IPS-15b (cell line): ENCODE results near the gene DNAJB8.

Experiments used
- H3K27me3 ChIP-seq: one replicate; pipeline ENCODE4 v1.6.1; 2013; ENCODE audit warnings: low read length; ENCODE audit not compliant: control insufficient read depth, insufficient read depth
- H3K36me3 ChIP-seq: one replicate; pipeline ENCODE4 v1.6.1; 2013; ENCODE audit warnings: low read length; ENCODE audit not compliant: control insufficient read depth, insufficient read depth
- H3K4me1 ChIP-seq: one replicate; pipeline ENCODE4 v1.6.1; 2013; ENCODE audit warnings: mild to moderate bottlenecking, low read length; ENCODE audit not compliant: control insufficient read depth, insufficient read depth
- H3K4me3 ChIP-seq: one replicate; pipeline ENCODE4 v1.5.1; 2013; ENCODE audit warnings: low read depth, low read length
- H3K9ac ChIP-seq: one replicate; pipeline ENCODE4 v1.6.1; 2013; ENCODE audit warnings: low read depth, mild to moderate bottlenecking, low read length
- H3K9me3 ChIP-seq: one replicate; pipeline ENCODE4 v1.6.1; 2013; ENCODE audit warnings: mild to moderate bottlenecking, low read length; ENCODE audit not compliant: control insufficient read depth, insufficient read depth

The DNAJB8 gene

GRCh38 chr3:128486681-128487537 lies 20.2 kb upstream of the DNAJB8 start:
- Histone ChIP-seq H3K9me3 (no peaks in the 10 kb centered on the region), H3K4me1 (peaks cover 22% of the 10 kb centered on the region), H3K36me3 (no peaks in the 10 kb centered on the region), H3K27me3 (peaks cover 96% of the 10 kb centered on the region), H3K9ac (no peak overlapping the region), H3K4me3 (peak overlapping the region; percentile 43)

DNA sequence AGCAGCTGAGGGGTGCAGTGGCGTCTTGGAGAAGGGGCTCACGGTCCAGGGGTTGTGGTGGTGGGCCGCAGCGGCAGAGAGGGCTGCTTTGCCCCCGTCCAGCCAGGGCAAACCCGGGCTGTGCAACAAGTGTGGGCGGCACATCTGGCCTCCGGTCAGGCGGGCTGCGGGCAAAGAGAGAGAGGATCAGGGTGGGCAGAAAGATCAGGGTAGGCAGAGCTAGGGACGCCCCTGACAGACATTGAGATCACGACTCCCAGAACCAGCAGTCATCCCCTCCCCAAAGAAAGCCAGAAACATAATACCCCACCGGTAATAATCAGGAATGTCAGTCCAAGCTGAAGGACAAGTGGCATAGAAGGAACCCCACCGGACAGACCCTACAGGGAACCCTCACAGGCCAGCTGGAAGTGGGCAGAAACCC lies 19.5 kb upstream of the DNAJB8 start:
- Histone ChIP-seq H3K9ac (no peak overlapping the region), H3K27me3 (peaks cover 96% of the 10 kb centered on the region), H3K4me1 (peaks cover 20% of the 10 kb centered on the region), H3K36me3 (no peaks in the 10 kb centered on the region), H3K9me3 (no peaks in the 10 kb centered on the region), H3K4me3 (peak overlapping the region; percentile 43)

- peak overlapping the region; percentile 43 for H3K4me3 ChIP-seq
- H3K36me3 ChIP-seq, result no peaks in the 10 kb centered on the region
- no peak overlapping the region for H3K9ac ChIP-seq
- H3K4me1 ChIP-seq, result peaks cover 18% of the 10 kb centered on the region
- H3K9me3 ChIP-seq, result no peaks in the 10 kb centered on the region
- H3K27me3 ChIP-seq, result peaks cover 96% of the 10 kb centered on the region
Observed at GRCh38 chr3:128485282-128486204, 18.9 kb upstream of the DNAJB8 start.

GRCh38 chr3:128484404-128485281 lies 18.0 kb upstream of the DNAJB8 start:
- H3K4me3 ChIP-seq, result peak overlapping the region; percentile 43
- H3K9ac ChIP-seq, result no peak overlapping the region
- H3K36me3 ChIP-seq, result no peaks in the 10 kb centered on the region
- H3K9me3 ChIP-seq, result no peaks in the 10 kb centered on the region
- peaks cover 96% of the 10 kb centered on the region for H3K27me3 ChIP-seq
- H3K4me1 ChIP-seq, result peaks cover 16% of the 10 kb centered on the region

GRCh38 chr3:128483657-128484403 lies 17.1 kb upstream of the DNAJB8 start:
- Histone ChIP-seq H3K9me3 (no peaks in the 10 kb centered on the region), H3K4me3 (peak overlapping the region; percentile 39), H3K4me1 (peaks cover 16% of the 10 kb centered on the region), H3K27me3 (peaks cover 96% of the 10 kb centered on the region), H3K36me3 (no peaks in the 10 kb centered on the region), H3K9ac (no peak overlapping the region)

DNA sequence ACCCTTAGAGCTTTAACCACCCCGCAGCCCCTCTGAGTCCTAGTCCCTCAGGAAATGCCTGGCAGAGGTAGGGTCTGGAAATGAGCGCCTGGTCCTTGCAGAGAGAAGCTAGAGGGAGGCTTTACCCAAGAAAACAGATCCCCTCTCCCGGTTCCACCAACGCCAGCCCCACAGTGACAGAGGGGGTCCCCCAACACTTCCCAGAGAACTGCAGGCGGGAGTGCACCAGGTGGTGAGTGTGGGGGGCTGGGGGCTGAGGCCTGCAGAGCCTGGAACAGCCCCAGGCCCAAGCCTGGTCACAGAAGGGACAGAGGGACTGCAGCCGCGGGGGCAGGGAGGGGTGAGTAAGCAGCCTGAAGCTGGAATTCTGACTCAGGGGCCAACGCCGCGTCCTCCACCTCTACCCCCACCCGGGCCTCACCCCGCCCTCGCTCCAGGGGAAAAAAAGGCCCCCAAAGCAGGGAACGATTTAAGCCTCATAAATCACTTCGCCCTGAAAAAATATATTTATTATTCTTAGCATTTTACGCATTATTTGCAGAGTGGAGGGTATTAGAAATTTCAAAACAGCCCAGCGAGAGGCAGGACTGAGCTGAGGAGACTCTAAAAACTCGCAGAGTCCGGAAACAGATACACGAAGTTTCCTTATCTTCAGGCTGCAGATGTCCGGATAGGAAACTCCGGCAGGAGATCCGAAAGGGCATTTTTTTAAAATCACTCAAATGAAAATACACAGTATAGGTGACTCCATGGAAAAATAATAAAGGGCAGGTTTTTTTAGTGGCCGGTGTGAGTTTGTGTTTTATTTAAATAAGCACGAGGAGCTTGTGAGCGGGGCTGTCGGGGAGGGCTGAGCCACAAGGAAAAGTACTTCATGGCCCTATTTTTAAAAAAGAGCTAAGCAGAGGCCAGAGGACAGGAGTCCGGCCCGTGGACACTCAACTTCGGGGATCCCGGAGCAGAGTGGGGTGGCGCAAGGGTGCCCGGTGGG lies 16.3 kb upstream of the DNAJB8 start:
- Histone ChIP-seq H3K9me3 (no peaks in the 10 kb centered on the region), H3K4me3 (peak overlapping the region; percentile 39), H3K27me3 (peaks cover 96% of the 10 kb centered on the region), H3K4me1 (peaks cover 16% of the 10 kb centered on the region), H3K36me3 (no peaks in the 10 kb centered on the region), H3K9ac (no peak overlapping the region)

GRCh38 chr3:128482175-128482574 lies 15.5 kb upstream of the DNAJB8 start:
- Histone ChIP-seq H3K27me3 (peaks cover 99% of the 10 kb centered on the region), H3K36me3 (no peaks in the 10 kb centered on the region), H3K9me3 (no peaks in the 10 kb centered on the region), H3K9ac (no peak overlapping the region), H3K4me3 (peak overlapping the region; percentile 30), H3K4me1 (peaks cover 16% of the 10 kb centered on the region)

GRCh38 chr3:128481438-128481942 lies 14.8 kb upstream of the DNAJB8 start:
- Histone ChIP-seq H3K4me3 (no peak overlapping the region), H3K9me3 (no peaks in the 10 kb centered on the region), H3K27me3 (peaks cover 99% of the 10 kb centered on the region), H3K4me1 (peaks cover 16% of the 10 kb centered on the region), H3K9ac (no peak overlapping the region), H3K36me3 (no peaks in the 10 kb centered on the region)

GRCh38 chr3:128480717-128481437 lies 14.2 kb upstream of the DNAJB8 start:
- Histone ChIP-seq H3K36me3 (no peaks in the 10 kb centered on the region), H3K4me3 (no peak overlapping the region), H3K9me3 (no peaks in the 10 kb centered on the region), H3K9ac (no peak overlapping the region), H3K4me1 (peaks cover 16% of the 10 kb centered on the region), H3K27me3 (peaks cover 99% of the 10 kb centered on the region)
